HCT116 (cell line): ENCODE results near the gene OSBPL5. TPM values are rescaled to one million over a fixed set of nuclear protein-coding genes. Genes with fewer than 3 reads are reported as not detected.

Source experiments
- ATAC-seq: fragments of 200-7000 bp; cut with Tn5 transposase; 2 replicates; pipeline ENCODE4 v1.9.1; 2020; ENCODE audit warnings: mild to moderate bottlenecking, moderate library complexity
- BruUV-seq: library from RNA; stranded (reverse); fragments of 400-500 nt; replicated peaks from 2 replicates; lab custom pipeline; 2021; lab: Mats Ljungman, UMichigan
- CTCF ChIA-PET: fragments of 300-600 bp; sonication (Branson Sonifier 250); formaldehyde crosslinking; loops from one replicate; lab custom pipeline; 2021; ENCODE audit warnings: antibody characterized with exemption; lab: Charles Lee
- POLR2A ChIA-PET: fragments of 300-600, 350-600 bp; sonication (Branson Sonifier 250); formaldehyde crosslinking; loops from one replicate; lab custom pipeline; 2021; ENCODE audit warnings: antibody characterized with exemption; lab: Charles Lee
- RAD21 ChIA-PET, 2 experiments: fragments of 300-600 bp; sonication (Branson Sonifier 250); formaldehyde crosslinking; loops; one replicate each; lab custom pipeline; 2023; ENCODE audit warnings: low total read pairs in 2 of 2; ENCODE audit not compliant: uncharacterized antibody in 2 of 2, unreplicated experiment in 2 of 2, low non-redundant PET in 1 of 2; lab: Charles Lee
- DNase-seq: peaks from one replicate; pipeline ENCODE4 v3.0.0-alpha.2; 2010; ENCODE audit warnings: low read depth, low spot score
- H2AFZ ChIP-seq: fragments of 200-600 bp; shearing (Covaris generic), sonication (generic); 2 replicates; pipeline ENCODE4 v1.6.1; 2017; ENCODE audit warnings: low read depth, mixed run types, mixed read lengths, antibody characterized with exemption, low read length; ENCODE audit not compliant: poor library complexity, severe bottlenecking
- H3K27ac ChIP-seq: 2 replicates; pipeline ENCODE4 v1.5.1; 2012; ENCODE audit warnings: low read depth, low read length
- H3K27me3 ChIP-seq: fragments of 200-600 bp; sonication (generic); 2 replicates; pipeline ENCODE4 v1.6.1; 2016; ENCODE audit warnings: mixed run types, low read length, mixed read lengths; ENCODE audit not compliant: insufficient read depth
- H3K36me3 ChIP-seq, 2 experiments: fragments of 200-500 bp in 1 of 2; fragments of 200-600 bp in 1 of 2; sonication (Bioruptor generic) in 1 of 2; sonication (generic) in 1 of 2; 2 replicates each; pipeline versions ENCODE4 v1.5.1 to v1.6.1; 2014 to 2016; ENCODE audit warnings: low read length in 2 of 2, inconsistent platforms in 1 of 2, mixed read lengths in 1 of 2, mixed run types in 1 of 2; ENCODE audit not compliant: insufficient read depth in 2 of 2, control insufficient read depth in 1 of 2
- H3K4me1 ChIP-seq, 2 experiments: fragments of 200-600 bp in 1 of 2; sonication (generic) in 1 of 2; 2 replicates each; pipeline versions ENCODE4 v1.5.1 to v1.6.1; 2012 to 2017; ENCODE audit warnings: low read length in 2 of 2, inconsistent platforms in 1 of 2, mild to moderate bottlenecking in 1 of 2, mixed read lengths in 1 of 2, mixed run types in 1 of 2, moderate library complexity in 1 of 2; ENCODE audit not compliant: insufficient read depth in 2 of 2, control insufficient read depth in 1 of 2
- H3K4me2 ChIP-seq: fragments of 200-600 bp; sonication (generic); 2 replicates; pipeline ENCODE4 v1.6.1; 2017; ENCODE audit warnings: mixed run types, low read length, mixed read lengths
- H3K4me3 ChIP-seq, 2 experiments: fragments of 200-600 bp in 1 of 2; sonication (generic) in 1 of 2; replicated peaks in 1 of 2; 2 replicates each; pipeline ENCODE4 v1.5.1; 2011 to 2016; ENCODE audit warnings: low read length in 2 of 2, control low read depth in 1 of 2, low read depth in 1 of 2, mild to moderate bottlenecking in 1 of 2, mixed read lengths in 1 of 2, mixed run types in 1 of 2
- H3K79me2 ChIP-seq: fragments of 200-600 bp; sonication (generic); 2 replicates; pipeline ENCODE4 v1.6.1; 2017; ENCODE audit warnings: mild to moderate bottlenecking, mixed run types, low read length, moderate library complexity, mixed read lengths; ENCODE audit not compliant: insufficient read depth
- H3K9ac ChIP-seq: fragments of 200-600 bp; sonication (generic); 2 replicates; pipeline ENCODE4 v1.6.1; 2016; ENCODE audit warnings: low read length, mixed read lengths
- H3K9me2 ChIP-seq: fragments of 200-600 bp; sonication (generic), shearing (Covaris generic); 2 replicates; pipeline ENCODE4 v1.6.1; 2017; ENCODE audit warnings: mixed run types, mild to moderate bottlenecking, moderate library complexity; ENCODE audit not compliant: insufficient read depth
- H3K9me3 ChIP-seq, 2 experiments: fragments of 200-500 bp in 1 of 2; fragments of 200-600 bp in 1 of 2; sonication (Bioruptor generic) in 1 of 2; sonication (generic) in 1 of 2; 2 replicates each; pipeline ENCODE4 v1.6.1; 2014 to 2017; ENCODE audit warnings: low read length in 2 of 2, mixed read lengths in 2 of 2, inconsistent platforms in 1 of 2, low read depth in 1 of 2, mild to moderate bottlenecking in 1 of 2, mixed run types in 1 of 2, moderate library complexity in 1 of 2; ENCODE audit not compliant: control insufficient read depth in 1 of 2, insufficient read depth in 1 of 2
- H4K20me1 ChIP-seq: fragments of 200-600 bp; sonication (generic), shearing (Covaris generic); 2 replicates; pipeline ENCODE4 v1.6.1; 2017; ENCODE audit warnings: mixed run types, mild to moderate bottlenecking, moderate library complexity; ENCODE audit not compliant: insufficient read depth
- ATF3 ChIP-seq: IDR thresholded peaks from 2 replicates; pipeline ENCODE4 v1.6.1; 2012
- CBX3 ChIP-seq: IDR thresholded peaks from 2 replicates; pipeline ENCODE4 v1.6.1; 2012; ENCODE audit warnings: low read depth
- EZH2 ChIP-seq: fragments of 200-600 bp; sonication (generic); IDR thresholded peaks from 2 replicates; pipeline ENCODE4 v1.6.1; 2017; ENCODE audit warnings: antibody characterized with exemption, mixed run types
- JUND ChIP-seq: IDR thresholded peaks from 2 replicates; pipeline ENCODE4 v1.6.1; 2012
- POLR2AphosphoS5 ChIP-seq: IDR thresholded peaks from 2 replicates; pipeline ENCODE4 v1.6.1; 2011; ENCODE audit warnings: mild to moderate bottlenecking, low read depth, low read length, moderate library complexity
- REST ChIP-seq: IDR thresholded peaks from 2 replicates; pipeline ENCODE4 v1.6.1; 2012; ENCODE audit warnings: low read depth
- SP1 ChIP-seq: IDR thresholded peaks from 2 replicates; pipeline ENCODE4 v1.6.1; 2012; ENCODE audit warnings: low read depth
- TCF7L2 ChIP-seq: IDR thresholded peaks from 2 replicates; pipeline ENCODE4 v1.7.0; 2011; ENCODE audit warnings: borderline replicate concordance, inconsistent platforms; ENCODE audit not compliant: insufficient read depth, insufficient read length; ENCODE audit errors: extremely low read depth
- ZBTB33 ChIP-seq: IDR thresholded peaks from 2 replicates; pipeline ENCODE4 v1.6.1; 2011; ENCODE audit warnings: mild to moderate bottlenecking, low read length, moderate library complexity; ENCODE audit not compliant: insufficient replicate concordance; ENCODE audit errors: extremely low read depth
- ZNF274 ChIP-seq: fragments of 200-500 bp; sonication (Bioruptor generic); IDR thresholded peaks from 2 replicates; pipeline ENCODE4 v1.6.1; 2014; ENCODE audit warnings: mild to moderate bottlenecking, low read depth, low read length, inconsistent platforms
- intact Hi-C: fragments of 100-400 bp; cut with micrococcal nuclease; formaldehyde crosslinking; loops from 2 replicates; pipeline ENCODE4 v1.10.0; 2022
- total RNA-seq: library from RNA; stranded (reverse); gene quantifications from one replicate; pipeline ENCODE4 v1.2.1, GENCODE V29; 2021; ENCODE audit not compliant: unreplicated experiment
- TF ChIP-seq, protein P1 (sequence below), 3 experiments: fragments of 200-600 bp in 1 of 3; sonication (generic) in 1 of 3; IDR thresholded peaks in 2 of 3; conservative IDR thresholded peaks in 1 of 3; 2 replicates each; pipeline ENCODE4 v1.5.1; 2012 to 2017; ENCODE audit warnings: low read depth in 2 of 3, low read length in 2 of 3, antibody characterized with exemption in 1 of 3, borderline replicate concordance in 1 of 3, control low read depth in 1 of 3, mild to moderate bottlenecking in 1 of 3, mixed read lengths in 1 of 3, mixed run types in 1 of 3, moderate library complexity in 1 of 3; ENCODE audit not compliant: insufficient read depth in 1 of 3

OSBPL5 gene
- total RNA-seq, 1 experiment from 2014 or later = 44.2 TPM

DNA sequence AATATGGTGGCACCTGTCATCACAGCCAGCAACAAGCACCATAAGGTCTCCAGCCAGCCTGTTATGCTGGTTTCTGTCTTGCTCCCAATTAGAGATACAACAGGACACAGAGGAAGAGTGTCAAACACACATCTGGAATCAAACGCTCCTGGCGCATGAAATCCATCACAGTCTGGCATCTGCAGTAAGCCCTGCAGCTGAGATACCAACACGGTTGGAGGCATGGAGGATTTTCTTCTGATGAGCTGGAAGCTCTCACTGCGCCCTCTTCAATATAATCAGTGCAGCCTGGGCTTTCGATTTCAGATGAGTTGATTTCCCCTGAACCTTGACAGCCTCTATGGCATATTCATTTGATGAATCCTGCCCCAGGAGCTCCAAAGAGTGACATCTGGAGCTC, 80.1 kb downstream of the OSBPL5 start:
- no peak for DNase-seq
- Histone ChIP-seq H3K4me3 (no peak overlapping the region), H3K79me2 (no peaks in the 10 kb centered on the region), H4K20me1 (no peaks in the 10 kb centered on the region), H3K27me3 (no peaks in the 10 kb centered on the region), H3K9me3 (no peaks in the 10 kb centered on the region), H3K27ac (no peak overlapping the region), H3K4me1 (peaks cover 0 to 16% of the 10 kb centered on the region in 2 experiments; a peak in 2 of 4 replicates), H2AFZ (no peak overlapping the region), H3K4me2 (no peak overlapping the region), H3K36me3 (no peaks in the 10 kb centered on the region), H3K9ac (no peak overlapping the region), H3K9me2 (no peaks in the 10 kb centered on the region)
- ChIA-PET CTCF (no interaction called here), RAD21 (no interaction called here), POLR2A (no interaction called here)
- intact Hi-C loops = no loop called here
- TF ChIP-seq EZH2 (no peak), ZBTB33 (no peak), JUND (no peak), ATF3 (no peak), POLR2AphosphoS5 (no peak), CBX3 (no peak), SP1 (no peak)
- no peak for ATAC-seq
- no TSS peak for BruUV-seq

DNA sequence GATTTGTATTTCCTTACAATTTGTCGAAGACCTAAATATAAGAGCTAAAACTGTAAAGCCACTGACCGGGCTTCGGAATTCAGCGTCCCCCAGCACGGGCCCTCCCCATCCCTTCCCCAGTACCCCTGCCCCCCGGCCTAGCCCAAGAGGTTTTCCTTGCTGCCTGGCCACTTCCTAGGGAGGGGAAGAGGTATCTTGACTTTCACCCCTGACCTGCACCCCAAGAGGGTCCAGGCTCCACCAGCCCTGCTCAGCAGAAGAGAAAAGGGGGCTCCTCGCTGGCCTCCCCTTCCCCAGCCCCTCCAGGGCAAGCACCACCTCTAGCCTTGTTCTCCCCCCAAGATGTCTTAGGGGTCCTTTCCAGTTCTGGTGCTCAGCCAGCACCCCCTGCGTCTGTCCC, 81.8 kb downstream of the OSBPL5 start:
- DNase-seq = no peak
- Histone ChIP-seq H3K9me2 (no peaks in the 10 kb centered on the region), H3K79me2 (no peaks in the 10 kb centered on the region), H3K4me3 (no peak overlapping the region), H3K36me3 (no peaks in the 10 kb centered on the region), H3K9me3 (no peaks in the 10 kb centered on the region), H3K4me2 (no peak overlapping the region), H3K4me1 (peaks cover 0 to 12% of the 10 kb centered on the region in 2 experiments; a peak in 2 of 4 replicates), H2AFZ (no peak overlapping the region), H3K27me3 (no peaks in the 10 kb centered on the region), H3K9ac (no peak overlapping the region), H4K20me1 (no peaks in the 10 kb centered on the region), H3K27ac (no peak overlapping the region)
- ChIA-PET RAD21 (no interaction called here), POLR2A (no interaction called here), CTCF (no interaction called here)
- intact Hi-C loops = no loop called here
- ATAC-seq = no peak
- BruUV-seq = no TSS peak
- TF ChIP-seq ZNF274 = no peak
- TF ChIP-seq, protein P1, sequence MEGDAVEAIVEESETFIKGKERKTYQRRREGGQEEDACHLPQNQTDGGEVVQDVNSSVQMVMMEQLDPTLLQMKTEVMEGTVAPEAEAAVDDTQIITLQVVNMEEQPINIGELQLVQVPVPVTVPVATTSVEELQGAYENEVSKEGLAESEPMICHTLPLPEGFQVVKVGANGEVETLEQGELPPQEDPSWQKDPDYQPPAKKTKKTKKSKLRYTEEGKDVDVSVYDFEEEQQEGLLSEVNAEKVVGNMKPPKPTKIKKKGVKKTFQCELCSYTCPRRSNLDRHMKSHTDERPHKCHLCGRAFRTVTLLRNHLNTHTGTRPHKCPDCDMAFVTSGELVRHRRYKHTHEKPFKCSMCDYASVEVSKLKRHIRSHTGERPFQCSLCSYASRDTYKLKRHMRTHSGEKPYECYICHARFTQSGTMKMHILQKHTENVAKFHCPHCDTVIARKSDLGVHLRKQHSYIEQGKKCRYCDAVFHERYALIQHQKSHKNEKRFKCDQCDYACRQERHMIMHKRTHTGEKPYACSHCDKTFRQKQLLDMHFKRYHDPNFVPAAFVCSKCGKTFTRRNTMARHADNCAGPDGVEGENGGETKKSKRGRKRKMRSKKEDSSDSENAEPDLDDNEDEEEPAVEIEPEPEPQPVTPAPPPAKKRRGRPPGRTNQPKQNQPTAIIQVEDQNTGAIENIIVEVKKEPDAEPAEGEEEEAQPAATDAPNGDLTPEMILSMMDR (IDR thresholded peaks at IDR 0.05 in 2 of 3, conservative IDR thresholded peaks at IDR 0.05 in 1 of 3; ENCODE audit: borderline replicate concordance in 1 of 3, insufficient read depth in 1 of 3, low read depth in 2 of 3, low read length in 2 of 3) = no peak
- no peak for TF ChIP-seq TCF7L2
- no peak for TF ChIP-seq REST
